Panc1 (cell line): Measurements from ENCODE around the gene LPIN3.

Experiments
- CTCF ChIP-seq: fragments of 450-650 bp; IDR thresholded peaks from 2 replicates; pipeline ENCODE4 v1.5.1; 2017; ENCODE audit warnings: mild to moderate bottlenecking
- POLR2AphosphoS5 ChIP-seq: IDR thresholded peaks from 2 replicates; pipeline ENCODE4 v1.6.1; 2012; ENCODE audit warnings: mild to moderate bottlenecking, low read depth, low read length, moderate library complexity

DNA sequence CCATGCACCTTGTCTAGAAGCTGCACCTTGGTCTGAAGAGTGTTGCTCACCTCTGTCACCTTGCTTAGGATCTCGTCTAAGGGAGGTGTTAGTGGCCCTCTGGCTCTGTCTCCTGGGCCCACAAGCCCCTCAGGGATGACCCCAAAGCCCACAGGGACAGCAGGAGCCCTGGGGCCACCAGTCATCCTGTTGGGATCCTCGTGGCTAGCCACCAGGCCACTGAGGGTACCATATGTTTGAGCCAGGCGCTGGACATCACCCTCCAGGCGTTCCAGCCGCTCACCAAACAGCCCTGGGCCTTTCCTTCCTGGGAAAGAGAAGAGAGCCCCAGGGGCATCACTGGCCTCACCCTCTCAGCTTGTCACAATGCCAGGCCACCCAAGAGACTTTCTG, 22.1 kb downstream of the LPIN3 start:
- TF ChIP-seq CTCF = no peak
- no peak for TF ChIP-seq POLR2AphosphoS5
